ENCODE measurements around the gene SLC6A17.

DNA sequence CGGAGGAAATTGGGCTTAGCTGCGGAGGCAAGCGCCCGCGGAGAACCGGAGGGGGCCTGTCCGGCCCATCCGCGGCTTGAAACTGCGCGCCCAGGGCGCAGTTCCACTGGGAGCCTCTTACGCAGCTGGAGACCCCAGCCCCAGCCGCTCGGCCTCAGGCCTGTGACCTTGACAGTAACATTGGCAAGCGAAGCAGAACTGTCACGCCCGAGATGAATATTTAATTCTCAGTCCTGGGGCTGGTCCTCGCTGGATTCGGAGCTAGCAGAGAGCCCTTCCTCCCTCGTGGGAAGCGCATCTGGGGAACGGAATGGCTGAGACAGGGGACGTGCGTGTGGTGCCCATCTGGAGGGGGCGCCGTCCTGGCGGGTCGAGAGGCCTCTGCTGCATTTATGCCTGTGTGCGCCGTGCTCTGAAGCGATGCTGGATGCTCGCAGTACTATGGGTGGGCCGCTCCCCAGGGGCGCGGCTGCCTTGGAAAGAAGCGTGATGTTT, 928 bp downstream of the SLC6A17 start:
- TF ChIP-seq POLR2AphosphoS5 (IDR thresholded peaks at IDR 0.05; ENCODE audit: low read depth, low read length) (no peak), POLR2A (IDR thresholded peaks at IDR 0.05; ENCODE audit: low read depth, low read length) (no peak), TAF1 (IDR thresholded peaks at IDR 0.05; ENCODE audit: low read depth, low read length) (no peak), SPI1 (IDR thresholded peaks at IDR 0.05; ENCODE audit: low read depth, low read length) (no peak)

All from GM12891 (cell line).